Mesodermal cell (in vitro differentiated cells): ENCODE data around the gene RP9. TPM values are rescaled to one million over a fixed set of nuclear protein-coding genes. Genes with fewer than 3 reads are reported as not detected.

ENCODE experiments used
- H3K27ac ChIP-seq: 2 replicates; pipeline ENCODE4 v1.7.0; 2013; ENCODE audit warnings: mild to moderate bottlenecking, low read depth, low read length, moderate library complexity; ENCODE audit not compliant: severe bottlenecking
- H3K36me3 ChIP-seq: 2 replicates; pipeline ENCODE4 v1.7.1; 2013; ENCODE audit warnings: mild to moderate bottlenecking, low read length, moderate library complexity; ENCODE audit not compliant: control insufficient read depth, insufficient read depth
- H3K4me1 ChIP-seq: one replicate; pipeline ENCODE4 v1.7.1; 2013; ENCODE audit warnings: mild to moderate bottlenecking, low read length; ENCODE audit not compliant: insufficient read depth, control insufficient read depth, poor library complexity, severe bottlenecking
- H3K4me3 ChIP-seq: 2 replicates; pipeline ENCODE4 v1.7.0; 2013; ENCODE audit warnings: low read length, control low read depth, mild to moderate bottlenecking; ENCODE audit not compliant: insufficient read depth, poor library complexity, severe bottlenecking; ENCODE audit errors: extremely low read depth
- H3K9me3 ChIP-seq: 2 replicates; pipeline ENCODE4 v1.7.1; 2013; ENCODE audit warnings: mild to moderate bottlenecking, low read length, moderate library complexity; ENCODE audit not compliant: control insufficient read depth
- WGBS, 2 experiments: methylation state at CpG; one replicate each; pipeline ENCODE4 v1.1.5; 2013; ENCODE audit warnings: missing lambda C conversion rate in 2 of 2; ENCODE audit not compliant: insufficient coverage in 2 of 2; 5-methylcytosine and 5-hydroxymethylcytosine counted together
- polyA plus RNA-seq, 2 experiments: library from polyadenylated mRNA; stranded (reverse); fragments of 50-300 nt; gene quantifications; one replicate each; pipeline ENCODE4 v1.2.3, GENCODE V29; 2013

The RP9 gene
- polyA plus RNA-seq (2013, experiment 1 of 2): 23.6 TPM
- polyA plus RNA-seq (2013, experiment 2 of 2): 26.9 TPM

- H3K27ac ChIP-seq: peak within 1 kb of the TSS; percentile 52
Measured at GRCh38 chr7:33109005-33109757, at the start of gene RP9. Gene RP9, minus strand, starts transcription at chr7:33109404. Its CDS starts 32 bp downstream, at chr7:33109372.

GRCh38 chr7:33157781-33158180, 48.6 kb upstream of the RP9 start:
- Histone ChIP-seq H3K4me3 (no peak overlapping the region), H3K36me3 (no peaks in the 10 kb centered on the region), H3K27ac (no peak overlapping the region), H3K4me1 (no peaks in the 10 kb centered on the region), H3K9me3 (no peaks in the 10 kb centered on the region)
- WGBS, 2 experiments: no CpG with 5 or more reads among the region's 2 CpGs

More at GRCh38 chr7:33109005-33109757, at the start of gene RP9:
- Histone ChIP-seq H3K4me3 (peak within 1 kb of the TSS; percentile 69), H3K9me3 (no peaks in the 10 kb centered on the region), H3K36me3 (peaks cover 18% of the 10 kb centered on the region), H3K4me1 (no peaks in the 10 kb centered on the region)
- WGBS, 2 experiments: 0 to 1% methylated on average over 40 to 53 of the region's 100 CpGs

- 90 to 100% methylated on average over 1 of the region's 1 CpG for WGBS, 2 experiments
- Histone ChIP-seq H3K4me1 (no peaks in the 10 kb centered on the region), H3K36me3 (no peaks in the 10 kb centered on the region), H3K9me3 (no peaks in the 10 kb centered on the region), H3K4me3 (no peak overlapping the region), H3K27ac (no peak overlapping the region)
Measured at GRCh38 chr7:33157311-33157710, 48.1 kb upstream of the RP9 start.

- Histone ChIP-seq H3K27ac (no peak overlapping the region), H3K9me3 (no peaks in the 10 kb centered on the region), H3K36me3 (no peaks in the 10 kb centered on the region), H3K4me3 (no peak overlapping the region), H3K4me1 (no peaks in the 10 kb centered on the region)
- 80% methylated on average over 1 of the region's 2 CpGs; no CpG with 5 or more reads in 1 of the 2 experiments for WGBS, 2 experiments
Measured at GRCh38 chr7:33156441-33156840, 47.2 kb upstream of the RP9 start.

- Histone ChIP-seq H3K36me3 (no peaks in the 10 kb centered on the region), H3K27ac (no peak overlapping the region)
Measured at GRCh38 chr7:33155811-33156210, 46.6 kb upstream of the RP9 start.

GRCh38 chr7:33152087-33152486, 42.9 kb upstream of the RP9 start:
- Histone ChIP-seq H3K36me3 (no peaks in the 10 kb centered on the region), H3K4me3 (no peak overlapping the region), H3K4me1 (no peaks in the 10 kb centered on the region), H3K9me3 (no peaks in the 10 kb centered on the region), H3K27ac (no peak overlapping the region)
- WGBS, 2 experiments: 93 to 94% methylated on average over 2 to 3 of the region's 3 CpGs

More at GRCh38 chr7:33155811-33156210, 46.6 kb upstream of the RP9 start:
- H3K9me3 ChIP-seq: no peaks in the 10 kb centered on the region
- H3K4me1 ChIP-seq: no peaks in the 10 kb centered on the region
- no CpG with 5 or more reads among the region's 2 CpGs for WGBS, 2 experiments
- no peak overlapping the region for H3K4me3 ChIP-seq

GRCh38 chr7:33145156-33145555, 36.0 kb upstream of the RP9 start:
- WGBS, 2 experiments: 80 to 86% methylated on average over 2 of the region's 5 CpGs
- no peaks in the 10 kb centered on the region for H3K9me3 ChIP-seq

GRCh38 chr7:33143996-33144718, 35.0 kb upstream of the RP9 start:
- no peaks in the 10 kb centered on the region for H3K4me1 ChIP-seq
- H3K9me3 ChIP-seq: no peaks in the 10 kb centered on the region
- no peaks in the 10 kb centered on the region for H3K36me3 ChIP-seq
- WGBS, 2 experiments: 95 to 100% methylated on average over 1 to 3 of the region's 4 CpGs
- H3K27ac ChIP-seq: no peak overlapping the region
- H3K4me3 ChIP-seq: no peak overlapping the region

More at GRCh38 chr7:33145156-33145555, 36.0 kb upstream of the RP9 start:
- Histone ChIP-seq H3K27ac (no peak overlapping the region), H3K36me3 (no peaks in the 10 kb centered on the region), H3K4me3 (no peak overlapping the region), H3K4me1 (no peaks in the 10 kb centered on the region)

- no peak overlapping the region for H3K4me3 ChIP-seq
- H3K4me1 ChIP-seq: no peaks in the 10 kb centered on the region
- 100% methylated on average over 1 of the region's 1 CpG; no CpG with 5 or more reads in 1 of the 2 experiments for WGBS, 2 experiments
- H3K36me3 ChIP-seq: no peaks in the 10 kb centered on the region
- H3K27ac ChIP-seq: no peak overlapping the region
- no peaks in the 10 kb centered on the region for H3K9me3 ChIP-seq
Measured at GRCh38 chr7:33142585-33142984, 33.4 kb upstream of the RP9 start.

- Histone ChIP-seq H3K36me3 (no peaks in the 10 kb centered on the region), H3K27ac (no peak overlapping the region), H3K4me1 (no peaks in the 10 kb centered on the region), H3K9me3 (no peaks in the 10 kb centered on the region), H3K4me3 (no peak overlapping the region)
- WGBS, 2 experiments: 89 to 92% methylated on average over 11 to 15 of the region's 15 CpGs
Measured at GRCh38 chr7:33137103-33137502, 27.9 kb upstream of the RP9 start.
